NCI-H1694 (cell line): Measurements from ENCODE around the gene URI1.
A peak's percentile ranks its signal among the peaks of the same experiment; 100 is the strongest.
"Not testable (repeated sequence)": the region's sequence is repeated elsewhere in the genome, so short reads cannot be mapped to it uniquely, and the experiment has no call there.

Experiments
- DNase-seq: peaks from one replicate; lab custom pipeline; 2025; lab: John Stamatoyannopoulos, UW

URI1 gene, protein sequence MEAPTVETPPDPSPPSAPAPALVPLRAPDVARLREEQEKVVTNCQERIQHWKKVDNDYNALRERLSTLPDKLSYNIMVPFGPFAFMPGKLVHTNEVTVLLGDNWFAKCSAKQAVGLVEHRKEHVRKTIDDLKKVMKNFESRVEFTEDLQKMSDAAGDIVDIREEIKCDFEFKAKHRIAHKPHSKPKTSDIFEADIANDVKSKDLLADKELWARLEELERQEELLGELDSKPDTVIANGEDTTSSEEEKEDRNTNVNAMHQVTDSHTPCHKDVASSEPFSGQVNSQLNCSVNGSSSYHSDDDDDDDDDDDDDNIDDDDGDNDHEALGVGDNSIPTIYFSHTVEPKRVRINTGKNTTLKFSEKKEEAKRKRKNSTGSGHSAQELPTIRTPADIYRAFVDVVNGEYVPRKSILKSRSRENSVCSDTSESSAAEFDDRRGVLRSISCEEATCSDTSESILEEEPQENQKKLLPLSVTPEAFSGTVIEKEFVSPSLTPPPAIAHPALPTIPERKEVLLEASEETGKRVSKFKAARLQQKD

DNA sequence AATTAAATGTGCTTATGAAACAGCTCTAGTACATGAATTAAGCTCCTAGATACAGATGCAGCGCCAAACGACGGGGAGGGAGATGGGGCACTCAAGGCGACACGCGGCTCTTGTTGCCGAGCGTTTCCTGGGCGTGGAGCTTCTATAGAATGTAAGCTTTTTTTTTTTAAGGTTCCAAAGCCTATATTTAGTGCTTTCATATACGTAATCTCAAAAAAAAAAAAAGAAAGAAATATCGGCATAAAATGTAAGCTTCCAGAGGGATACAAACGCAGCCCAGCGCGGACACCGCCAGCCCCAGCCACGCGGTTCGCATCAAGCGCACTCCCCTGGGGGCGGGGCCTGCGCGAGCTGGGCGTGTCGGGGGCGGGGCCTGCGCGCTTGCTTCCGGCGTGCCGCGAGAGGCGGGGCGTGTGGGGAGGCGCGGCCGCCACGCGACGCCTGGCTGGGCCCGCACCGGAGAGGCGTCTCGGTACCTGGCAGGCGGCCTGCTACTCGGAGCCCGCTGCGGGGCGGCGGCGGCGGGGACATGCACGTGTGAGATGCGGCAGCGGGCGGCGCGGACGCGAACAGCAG lies at the start of gene URI1:
Gene URI1 (plus strand): TSS at position 412 of the 576 bp plus-strand sequence. CDS start 309 bp downstream, outside the sequence.
- peak; percentile 68 for DNase-seq

DNA sequence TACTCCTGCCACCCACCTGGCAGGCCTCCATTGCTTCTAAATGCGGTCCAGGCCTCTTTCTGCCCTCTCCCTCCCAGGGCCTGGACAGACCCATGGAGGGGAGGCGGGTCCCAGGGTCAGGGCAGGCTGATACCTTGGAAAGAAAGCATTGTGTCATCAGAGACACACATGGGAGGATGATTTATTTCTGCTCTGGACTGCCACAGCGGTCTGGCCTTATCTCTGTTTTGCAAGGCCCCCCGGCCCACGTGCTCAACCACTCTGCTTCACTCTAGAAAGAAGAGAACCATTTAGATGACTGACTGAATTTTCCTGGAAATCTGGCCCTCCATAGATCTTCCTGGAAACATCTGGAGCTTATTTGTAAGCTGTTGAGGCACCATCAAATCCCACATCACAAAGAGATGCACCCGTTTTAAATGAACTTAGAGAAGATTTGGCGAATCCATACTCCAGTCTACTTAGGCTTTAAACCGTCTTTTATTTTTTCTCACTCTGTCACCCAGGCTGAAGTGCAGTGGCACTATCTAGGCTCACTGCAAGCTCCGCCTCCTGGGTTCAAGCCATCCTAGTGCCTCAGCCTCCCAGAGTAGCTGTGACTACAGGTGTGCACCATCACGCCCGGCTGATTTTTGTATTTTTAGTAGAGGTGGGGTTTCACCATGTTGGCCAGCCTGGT lies 48.3 kb upstream of the URI1 start:
- no peak for DNase-seq

DNA sequence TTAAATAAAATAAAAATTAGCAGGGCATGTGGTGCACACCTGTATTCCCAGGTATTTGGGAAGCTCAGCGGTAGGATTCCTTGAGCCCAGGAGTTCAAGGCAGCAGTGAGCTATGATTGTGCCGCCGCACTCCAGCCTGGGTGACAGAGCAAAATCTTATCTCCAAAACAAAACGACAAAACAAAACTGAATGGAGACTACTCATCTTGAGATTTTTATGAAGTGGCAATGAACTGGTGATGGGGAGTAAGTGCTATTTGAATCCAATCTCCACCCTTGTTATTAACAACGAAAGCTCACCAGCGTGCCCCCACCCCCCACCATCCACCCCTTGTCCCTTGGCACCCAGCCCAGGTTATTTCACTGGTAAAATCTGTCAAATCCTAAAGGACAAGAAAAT lies 45.2 kb upstream of the URI1 start:
- DNase-seq: no peak

DNA sequence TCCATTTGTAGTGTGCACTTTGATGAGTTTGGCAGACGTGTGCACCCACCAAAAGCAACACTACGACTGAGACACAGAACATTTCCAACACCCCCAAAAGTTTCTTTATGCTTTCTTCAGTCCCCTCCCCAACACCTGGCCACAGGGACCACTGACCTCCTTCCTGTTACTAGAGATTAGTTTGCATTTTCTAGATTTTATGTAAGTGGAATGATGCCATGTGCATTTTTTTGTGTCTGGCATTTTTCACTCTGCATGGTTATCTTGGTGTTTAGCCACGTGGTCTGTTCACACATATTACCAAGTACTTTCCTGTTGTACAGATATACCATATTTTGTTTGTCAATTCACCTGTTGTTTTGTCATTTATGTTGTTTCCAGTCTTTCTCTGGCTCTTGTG lies 44.6 kb upstream of the URI1 start:
- no peak for DNase-seq

DNA sequence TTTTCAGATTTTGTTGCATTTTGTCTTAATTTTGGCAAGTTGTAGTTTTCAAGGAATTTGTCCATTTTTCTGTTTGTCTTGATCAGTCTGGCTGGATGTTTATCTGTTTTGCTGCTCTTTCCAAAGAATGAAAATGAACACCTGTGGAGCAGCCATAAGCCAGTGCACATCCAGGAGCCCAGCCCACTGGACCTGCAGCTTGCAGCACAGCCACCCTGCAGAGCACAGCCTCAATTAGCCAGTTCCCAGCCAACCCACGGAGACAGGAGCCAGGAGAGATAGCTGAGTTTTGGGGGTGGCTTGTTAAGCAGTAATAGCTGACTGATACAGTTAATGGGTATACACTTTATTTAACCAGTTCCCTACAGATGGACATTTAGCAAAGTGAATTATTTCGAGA lies 38.0 kb upstream of the URI1 start:
- DNase-seq: no peak

DNA sequence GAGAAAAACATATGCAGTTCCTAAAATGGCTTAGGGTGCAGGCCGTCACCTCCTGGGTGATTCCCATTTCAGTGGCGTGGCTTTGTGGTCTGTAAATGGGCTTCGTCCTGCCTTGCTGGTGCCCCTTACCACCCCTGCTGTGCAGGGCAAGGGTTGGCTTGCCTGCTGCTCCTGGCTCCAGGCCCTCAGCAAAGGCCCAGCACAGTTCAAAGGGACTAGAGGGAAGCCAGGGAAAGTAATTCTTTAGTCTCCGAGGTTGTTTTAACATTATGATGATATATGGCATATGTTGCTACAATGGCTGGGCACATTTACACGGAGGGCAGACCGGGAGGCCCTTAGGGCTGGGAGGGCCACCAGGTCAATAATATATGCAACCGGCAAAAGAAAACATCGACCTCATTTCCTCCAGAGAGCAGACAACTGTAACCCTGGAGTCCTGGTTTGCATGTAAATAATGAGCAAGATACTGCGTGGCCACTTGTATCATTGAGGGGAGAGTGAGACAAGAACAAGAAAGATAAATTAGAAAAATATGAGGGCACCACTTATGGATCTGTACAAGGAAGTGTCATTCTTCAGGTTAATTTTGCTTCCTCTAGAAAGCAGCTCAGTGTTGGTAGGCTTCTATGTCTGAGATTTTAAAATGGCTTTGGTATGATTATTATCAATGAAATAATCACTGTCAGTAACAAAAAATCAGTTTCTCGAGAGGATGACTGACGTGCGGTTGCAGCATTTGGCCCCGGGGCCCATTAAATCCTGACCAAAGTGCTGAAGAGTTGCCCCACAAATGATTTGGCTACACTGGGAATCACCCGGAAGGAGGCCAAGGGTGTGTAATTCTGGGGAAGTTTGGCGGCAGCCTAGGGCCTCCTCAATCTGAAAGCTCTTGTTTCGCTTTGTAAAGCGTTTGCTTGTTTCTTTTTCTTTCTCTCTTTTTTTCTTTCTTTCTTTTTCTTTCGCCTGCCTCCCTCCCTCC lies 32.8 kb upstream of the URI1 start:
- no peak for DNase-seq

DNA sequence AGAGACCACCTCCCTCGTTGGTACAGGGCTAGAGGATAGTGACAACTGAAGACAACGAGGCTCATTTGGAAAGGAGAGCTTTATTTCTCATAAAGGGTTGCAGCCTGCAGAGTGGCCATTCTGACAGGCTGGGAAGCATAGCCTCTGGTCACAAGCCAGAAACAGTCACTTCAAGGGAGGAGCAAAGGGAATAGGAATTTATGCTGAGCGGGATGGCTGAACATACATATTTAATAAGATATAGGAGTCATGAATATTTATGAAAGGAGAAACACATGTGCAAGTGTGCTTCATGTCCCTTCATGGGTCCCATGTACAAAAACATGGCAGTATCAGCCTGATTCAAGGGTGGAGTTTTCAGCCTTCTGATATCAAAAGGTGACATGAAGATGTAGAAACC lies 27.1 kb upstream of the URI1 start:
- DNase-seq: no peak

DNA sequence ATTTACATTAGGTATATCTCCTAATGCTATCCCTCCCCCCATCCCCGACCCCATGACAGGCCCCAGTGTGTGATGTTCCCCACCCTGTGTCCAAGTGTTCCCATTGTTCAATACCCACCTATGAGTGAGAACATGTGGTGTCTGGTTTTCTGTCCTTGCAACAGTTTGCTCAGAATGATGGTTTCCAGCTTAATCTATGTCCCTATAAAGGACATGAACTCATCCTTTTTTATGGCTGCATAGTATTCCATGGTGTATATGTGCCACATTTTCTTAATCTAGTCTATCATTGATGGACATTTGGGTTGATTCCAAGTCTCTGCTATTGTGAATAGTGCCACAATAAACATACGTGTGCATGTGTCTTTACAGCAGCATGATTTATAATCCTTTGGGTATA lies 26.2 kb upstream of the URI1 start:
- DNase-seq: not testable (repeated sequence)

DNA sequence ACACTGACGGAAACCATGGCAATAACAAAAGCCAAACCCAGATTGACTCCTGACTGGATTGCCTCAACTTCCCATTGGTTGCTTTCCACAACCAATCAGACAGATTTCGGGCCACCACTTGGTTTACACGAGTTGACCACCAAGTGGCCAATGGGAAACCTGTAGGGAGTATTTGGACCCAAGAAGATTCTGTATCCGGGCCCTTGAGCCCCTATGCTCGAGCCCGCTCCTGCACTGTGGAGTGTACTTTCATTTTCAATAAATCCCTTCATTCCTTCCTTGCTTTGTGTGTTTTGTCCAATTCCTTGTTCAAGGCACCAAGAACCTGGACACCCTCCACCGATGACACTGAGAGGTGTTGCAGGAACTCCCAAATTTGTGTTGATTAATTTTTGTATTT lies 24.1 kb upstream of the URI1 start:
- no peak for DNase-seq

DNA sequence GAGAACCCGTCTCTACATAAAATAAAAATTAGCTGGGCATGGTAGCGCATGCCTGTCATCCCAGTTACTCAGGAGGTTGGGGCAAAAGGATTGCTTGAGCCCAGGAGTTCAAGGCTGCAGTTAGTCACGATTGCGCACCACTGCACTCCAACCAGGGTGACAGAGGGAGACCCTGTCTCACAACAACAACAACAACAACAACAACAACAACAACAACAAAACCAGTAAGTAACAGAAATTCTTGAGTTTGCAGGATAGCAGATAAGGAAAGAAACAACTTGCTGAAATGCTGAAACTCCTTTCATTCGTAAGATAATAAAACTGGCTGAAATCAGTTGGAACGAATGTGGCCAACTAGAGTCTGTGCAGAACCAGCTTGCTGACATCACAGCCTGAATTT lies 23.1 kb upstream of the URI1 start:
- DNase-seq: no peak

DNA sequence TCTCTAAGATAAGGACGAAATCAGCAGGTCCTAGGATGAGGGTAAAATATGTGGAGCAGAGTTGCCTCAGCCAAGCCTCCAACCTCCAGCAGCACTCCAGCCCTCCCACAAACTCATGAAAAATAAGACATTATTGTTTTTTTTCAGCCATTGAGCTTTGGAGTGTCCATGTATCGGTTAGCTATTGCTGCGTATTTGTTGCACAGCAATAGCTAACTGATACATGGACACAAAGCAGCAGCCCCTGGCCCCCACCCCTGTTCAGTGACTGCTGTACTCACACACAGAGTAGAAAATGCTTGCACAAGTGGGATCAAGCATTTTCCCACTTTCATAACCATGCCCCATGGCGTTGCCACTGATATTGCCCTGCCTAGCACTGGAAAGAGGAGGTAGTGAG lies 19.1 kb upstream of the URI1 start:
- DNase-seq: no peak

DNA sequence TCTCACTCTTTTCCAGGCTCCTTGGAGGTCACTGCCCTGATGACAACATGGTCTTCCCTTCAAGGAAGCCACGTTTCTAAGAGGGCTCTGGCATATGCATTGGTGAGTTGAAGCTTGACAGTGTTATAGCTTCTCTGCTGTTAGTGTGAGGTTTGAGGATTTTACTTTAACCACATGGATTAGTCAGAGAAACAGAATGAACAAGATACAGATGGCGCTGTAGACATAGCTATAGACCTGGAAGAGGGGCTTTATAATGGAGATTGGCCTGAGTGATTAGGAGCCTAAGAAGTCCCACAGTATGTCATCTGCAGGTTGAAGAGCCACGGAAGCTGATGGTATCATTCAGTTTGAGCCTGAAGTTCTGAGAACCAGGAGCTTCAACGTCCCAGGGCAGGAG lies 18.4 kb upstream of the URI1 start:
- DNase-seq: no peak

DNA sequence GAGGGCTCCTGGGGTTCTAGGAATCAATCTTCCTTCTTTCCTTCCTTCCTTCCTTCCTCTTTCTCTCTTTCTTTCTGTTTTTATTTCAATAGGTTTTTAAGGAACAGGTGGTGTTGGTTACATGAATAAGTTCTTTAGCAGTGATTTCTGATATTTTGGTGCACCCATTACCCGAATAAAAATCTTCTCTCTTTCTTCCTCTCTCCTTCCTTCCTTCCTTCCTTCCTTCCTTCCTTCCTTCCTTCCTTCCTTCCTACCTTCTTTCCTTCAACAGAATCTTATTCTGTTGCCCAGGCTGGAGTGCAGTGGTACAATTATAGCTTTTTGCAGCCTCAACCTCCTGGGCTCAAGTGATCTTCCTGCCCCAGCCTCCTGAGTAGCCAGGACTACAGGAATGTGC lies 16.0 kb upstream of the URI1 start:
- DNase-seq: no peak

DNA sequence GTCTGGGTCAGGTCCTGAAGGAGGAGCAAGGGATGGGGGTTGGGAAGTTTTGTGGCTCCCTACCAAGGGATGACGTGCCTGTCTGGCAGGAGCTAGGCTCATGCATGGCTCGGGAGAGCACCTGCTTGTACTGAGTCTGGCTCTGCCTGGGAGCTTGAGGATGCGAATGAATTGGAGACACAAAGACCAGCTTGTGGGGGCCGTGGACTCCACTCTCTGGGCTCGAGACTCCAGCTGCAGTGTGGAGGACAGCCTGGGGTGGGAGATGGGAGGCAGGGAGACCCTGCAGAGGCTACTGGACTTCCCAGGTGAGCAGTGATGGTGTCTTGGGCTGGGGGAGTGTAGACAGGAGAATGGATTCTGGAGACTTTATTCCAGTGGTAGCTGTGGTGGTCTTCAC lies 15.2 kb upstream of the URI1 start:
- DNase-seq: no peak

DNA sequence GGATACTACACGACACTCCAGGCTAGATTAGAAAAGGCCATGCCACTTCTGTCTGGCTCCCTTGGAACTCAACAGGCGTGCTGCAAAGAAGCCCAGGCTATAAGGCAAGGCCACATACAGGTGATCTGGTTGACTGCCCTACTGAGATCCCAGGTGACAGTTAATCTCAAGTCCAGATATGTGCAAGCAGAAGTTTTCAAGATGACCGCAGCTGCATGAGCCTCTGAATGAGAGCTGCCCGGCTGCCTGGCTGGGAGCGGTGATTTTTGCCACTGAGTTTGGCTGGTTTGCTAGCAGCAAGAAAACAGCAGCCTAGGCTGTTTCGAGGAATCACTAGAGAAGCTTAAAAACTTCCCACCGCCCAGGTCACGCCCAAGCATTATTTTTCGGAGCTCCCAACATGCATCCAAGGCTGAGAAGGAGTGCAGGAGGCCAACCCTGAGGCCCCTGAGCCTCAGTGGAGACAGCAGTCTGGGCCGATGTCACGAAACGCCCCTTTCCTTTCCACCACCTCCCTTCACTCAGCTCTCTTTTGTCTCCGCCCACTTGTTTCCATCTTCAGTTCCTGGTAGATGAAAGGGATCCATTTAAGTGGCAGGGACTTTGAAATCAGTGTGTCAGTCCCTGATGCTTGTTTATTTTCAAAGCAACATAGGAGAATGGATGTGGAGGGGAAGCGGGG lies 14.0 kb upstream of the URI1 start:
- DNase-seq: no peak

DNA sequence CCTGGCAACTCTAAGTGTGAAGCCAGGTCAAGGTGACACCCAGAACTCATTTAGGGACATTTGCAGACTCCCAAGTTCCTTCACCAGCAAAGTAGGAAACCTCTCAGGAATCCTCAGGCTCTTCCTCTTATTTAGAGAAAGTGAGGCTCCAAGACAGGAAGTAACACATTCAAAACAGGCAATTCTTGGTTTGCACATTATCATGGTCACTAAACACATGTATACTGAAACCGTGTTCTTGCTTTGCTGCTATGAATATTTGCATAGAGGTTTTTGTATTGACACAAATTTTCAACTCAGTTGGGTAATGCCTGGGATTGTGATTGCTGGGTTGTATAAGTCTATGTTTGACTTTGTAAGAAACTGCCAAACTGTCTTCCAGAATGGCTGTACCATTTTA lies 13.2 kb upstream of the URI1 start:
- DNase-seq: no peak

DNA sequence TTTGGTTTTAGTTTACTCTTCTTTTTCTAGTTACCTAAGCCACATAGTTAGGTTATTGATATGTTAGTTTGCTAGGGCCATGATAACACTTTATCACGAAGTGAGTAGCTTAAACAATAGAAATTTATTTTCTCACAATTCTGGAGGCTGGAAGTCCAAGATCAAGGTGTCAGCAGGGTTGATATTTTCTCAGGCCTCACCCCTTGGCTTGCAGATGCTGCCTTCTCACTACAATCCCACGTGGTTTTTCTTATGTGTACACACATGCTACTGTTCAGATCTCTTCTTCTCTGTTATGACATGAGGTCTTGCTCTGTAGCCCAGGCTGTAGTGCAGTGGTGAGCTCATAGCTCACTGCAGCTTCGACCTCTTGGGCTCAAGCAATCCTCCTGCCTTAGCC lies 7.8 kb upstream of the URI1 start:
- no peak for DNase-seq

DNA sequence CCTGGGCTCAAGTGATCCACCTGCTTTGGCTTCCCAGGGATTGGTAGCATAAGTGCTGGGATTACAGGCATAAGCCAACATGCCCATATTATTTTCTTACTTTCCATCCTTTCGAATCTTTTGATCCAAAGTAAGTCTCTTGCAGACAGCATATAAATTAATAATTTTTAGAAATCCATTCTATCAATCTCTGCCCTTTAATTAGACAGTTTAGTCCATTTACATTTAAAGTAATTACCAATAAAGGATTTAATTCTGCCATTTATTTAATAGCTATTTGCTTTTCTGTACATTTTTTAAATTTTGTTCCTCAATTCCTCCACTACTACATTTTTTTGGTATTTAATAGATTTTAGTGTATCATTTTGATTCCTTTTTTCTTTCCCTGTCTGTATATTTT lies 7.3 kb upstream of the URI1 start:
- DNase-seq: no peak

DNA sequence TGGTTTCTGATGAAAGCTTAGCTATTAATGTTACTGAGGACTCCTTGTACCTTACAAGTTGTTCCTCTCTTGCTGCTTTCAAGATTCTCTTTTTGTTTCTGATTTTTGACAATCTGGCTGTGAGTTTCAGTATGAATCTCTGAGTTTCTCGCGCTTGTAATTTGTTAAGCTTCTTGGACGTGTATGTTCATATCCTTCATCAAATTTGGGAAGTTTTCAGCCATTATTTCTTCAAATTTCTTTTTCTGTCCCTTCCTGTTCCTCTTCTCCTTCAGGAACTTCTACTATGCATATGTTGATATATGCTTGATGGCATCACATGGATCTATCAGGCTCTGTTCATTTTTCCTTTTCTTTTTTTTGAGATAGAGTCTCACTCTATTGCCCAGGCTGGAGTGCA lies 5.6 kb upstream of the URI1 start:
- no peak for DNase-seq

DNA sequence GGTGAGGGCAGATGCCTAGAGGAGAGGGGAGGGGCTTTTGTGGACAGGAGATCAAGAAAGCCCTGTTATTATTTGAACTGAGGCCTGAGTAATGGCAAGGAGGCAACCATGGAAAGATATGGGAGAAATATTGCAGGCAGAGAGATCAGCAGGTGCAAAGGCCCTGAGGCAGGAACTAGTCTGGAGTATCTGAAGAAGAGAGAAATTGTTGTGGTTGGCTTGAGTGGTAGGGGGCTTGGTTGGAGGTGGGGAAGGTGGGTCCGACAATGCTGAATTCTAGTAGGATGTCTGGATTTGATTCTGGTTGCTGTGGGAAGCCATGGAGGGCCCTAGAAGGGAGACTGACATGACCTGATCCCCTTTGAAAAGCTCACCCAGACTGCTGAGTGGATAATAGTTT lies 2.4 kb upstream of the URI1 start:
- no peak for DNase-seq

DNA sequence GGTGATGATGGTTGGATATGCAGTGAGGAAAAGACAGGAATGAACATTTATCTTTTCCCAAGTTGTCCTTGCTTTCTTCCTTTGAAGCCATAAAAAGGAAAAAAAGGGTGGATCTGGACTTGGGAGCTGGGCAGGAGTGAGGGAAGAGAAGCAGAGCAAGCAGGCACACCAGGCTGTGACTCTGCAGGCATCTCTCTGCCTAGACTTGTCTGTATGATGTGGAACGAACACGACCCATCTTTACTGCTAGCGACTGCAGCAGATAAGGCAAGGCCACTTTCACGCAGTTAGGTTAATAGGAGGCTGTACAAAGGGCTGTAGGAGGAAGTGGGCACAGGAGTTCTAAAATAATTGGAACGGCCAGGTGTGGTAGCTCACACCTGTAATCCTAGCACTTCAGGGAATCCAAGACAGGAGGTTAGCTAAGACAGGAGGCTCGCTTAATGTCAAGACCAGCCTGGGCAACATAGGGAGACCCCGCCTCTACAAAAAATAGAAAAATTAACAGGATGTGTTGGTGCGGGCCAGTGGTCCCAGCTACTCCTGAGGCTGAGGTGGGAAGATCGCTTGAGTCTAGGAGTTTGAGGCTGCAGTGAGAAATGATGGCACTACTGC lies 961 bp upstream of the URI1 start:
- no peak for DNase-seq
